Measurements from ENCODE around the gene RNF19B.
A peak's percentile ranks its signal among the peaks of the same experiment; 100 is the strongest.
"Not testable (repeated sequence)": the region's sequence is repeated elsewhere in the genome, so short reads cannot be mapped to it uniquely, and the experiment has no call there.

Gene RNF19B

DNA sequence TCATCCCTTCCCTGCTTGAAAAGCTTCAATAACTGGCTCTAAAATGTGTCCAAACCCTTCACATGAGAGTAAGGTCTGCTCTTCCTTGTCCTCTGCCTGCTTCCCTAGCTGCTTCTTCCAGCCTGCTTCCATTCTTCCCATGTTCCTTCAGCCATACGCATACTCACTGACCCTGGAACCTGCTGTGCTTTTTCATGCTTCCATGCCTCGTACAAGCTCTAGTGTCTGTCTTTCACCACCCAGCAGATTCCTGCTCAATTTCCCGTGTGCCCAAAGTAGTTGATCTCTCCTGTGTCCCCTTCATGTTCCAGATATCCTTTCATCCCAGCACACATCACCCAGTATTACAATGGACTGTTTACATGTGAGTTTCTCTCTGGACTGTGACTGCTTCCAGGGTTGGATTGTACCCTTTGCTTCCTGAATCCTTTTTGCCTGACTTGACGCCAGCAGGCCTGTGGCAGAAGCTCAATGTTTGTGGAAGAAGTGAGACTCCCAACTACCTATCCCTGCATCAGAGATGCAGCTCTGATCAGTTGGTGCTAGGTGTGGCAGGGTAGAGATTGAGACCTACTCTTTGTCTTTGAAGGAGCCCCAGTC, 35.9 kb upstream of the RNF19B start:
- no peak for TF ChIP-seq ZFX (IDR thresholded peaks at IDR 0.05; ENCODE audit: borderline replicate concordance)
- TF ChIP-seq, protein P1, sequence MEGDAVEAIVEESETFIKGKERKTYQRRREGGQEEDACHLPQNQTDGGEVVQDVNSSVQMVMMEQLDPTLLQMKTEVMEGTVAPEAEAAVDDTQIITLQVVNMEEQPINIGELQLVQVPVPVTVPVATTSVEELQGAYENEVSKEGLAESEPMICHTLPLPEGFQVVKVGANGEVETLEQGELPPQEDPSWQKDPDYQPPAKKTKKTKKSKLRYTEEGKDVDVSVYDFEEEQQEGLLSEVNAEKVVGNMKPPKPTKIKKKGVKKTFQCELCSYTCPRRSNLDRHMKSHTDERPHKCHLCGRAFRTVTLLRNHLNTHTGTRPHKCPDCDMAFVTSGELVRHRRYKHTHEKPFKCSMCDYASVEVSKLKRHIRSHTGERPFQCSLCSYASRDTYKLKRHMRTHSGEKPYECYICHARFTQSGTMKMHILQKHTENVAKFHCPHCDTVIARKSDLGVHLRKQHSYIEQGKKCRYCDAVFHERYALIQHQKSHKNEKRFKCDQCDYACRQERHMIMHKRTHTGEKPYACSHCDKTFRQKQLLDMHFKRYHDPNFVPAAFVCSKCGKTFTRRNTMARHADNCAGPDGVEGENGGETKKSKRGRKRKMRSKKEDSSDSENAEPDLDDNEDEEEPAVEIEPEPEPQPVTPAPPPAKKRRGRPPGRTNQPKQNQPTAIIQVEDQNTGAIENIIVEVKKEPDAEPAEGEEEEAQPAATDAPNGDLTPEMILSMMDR (IDR thresholded peaks at IDR 0.05): no peak
- no peak overlapping the region for H3K27ac ChIP-seq

DNA sequence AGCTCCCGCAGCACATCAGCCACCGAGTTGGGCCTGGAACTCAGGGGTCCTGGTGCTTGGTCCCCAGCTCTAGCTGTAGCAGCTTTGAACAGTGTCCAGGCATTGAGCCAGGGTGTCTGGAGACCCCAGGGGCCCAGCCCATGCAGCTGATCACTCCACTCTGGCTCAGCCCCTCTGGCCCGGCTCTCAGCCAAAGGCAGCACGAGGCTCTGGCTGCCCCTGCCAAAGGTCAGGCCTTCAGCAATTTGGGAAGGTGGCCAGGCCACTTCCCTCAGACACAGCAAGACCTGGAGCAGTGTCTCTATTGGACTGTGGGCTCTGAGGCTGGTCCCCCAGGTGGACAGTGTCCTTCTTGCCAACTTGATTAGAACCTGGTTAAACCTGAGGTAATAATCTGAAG, 34.4 kb upstream of the RNF19B start:
- no peak for TF ChIP-seq ZFX (IDR thresholded peaks at IDR 0.05; ENCODE audit: borderline replicate concordance)
- TF ChIP-seq, protein P1 (IDR thresholded peaks at IDR 0.05): no peak
- H3K27ac ChIP-seq: no peak overlapping the region

DNA sequence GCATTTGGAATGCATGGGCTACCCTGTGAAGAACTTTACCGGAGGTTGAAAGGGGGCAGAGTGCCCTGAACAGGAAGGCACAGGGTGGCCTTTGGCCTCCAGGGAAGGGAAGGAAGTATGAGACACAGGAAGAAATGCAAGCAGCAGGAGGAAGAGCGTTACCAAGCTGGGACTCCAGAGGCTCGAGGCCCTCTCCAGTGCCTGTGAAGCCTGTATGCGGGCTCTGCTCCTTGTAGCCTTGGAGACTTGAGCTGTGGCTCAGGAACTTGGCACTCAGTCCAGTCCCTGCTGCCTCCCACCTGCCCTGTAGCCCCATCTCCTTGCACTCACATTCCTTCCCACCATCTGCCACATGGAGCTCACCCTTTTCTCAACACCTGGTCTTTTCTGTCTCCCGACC, 33.5 kb upstream of the RNF19B start:
- no peak overlapping the region for H3K27ac ChIP-seq
- TF ChIP-seq ZFX (IDR thresholded peaks at IDR 0.05; ENCODE audit: borderline replicate concordance): no peak
- TF ChIP-seq, protein P1 (IDR thresholded peaks at IDR 0.05): no peak

DNA sequence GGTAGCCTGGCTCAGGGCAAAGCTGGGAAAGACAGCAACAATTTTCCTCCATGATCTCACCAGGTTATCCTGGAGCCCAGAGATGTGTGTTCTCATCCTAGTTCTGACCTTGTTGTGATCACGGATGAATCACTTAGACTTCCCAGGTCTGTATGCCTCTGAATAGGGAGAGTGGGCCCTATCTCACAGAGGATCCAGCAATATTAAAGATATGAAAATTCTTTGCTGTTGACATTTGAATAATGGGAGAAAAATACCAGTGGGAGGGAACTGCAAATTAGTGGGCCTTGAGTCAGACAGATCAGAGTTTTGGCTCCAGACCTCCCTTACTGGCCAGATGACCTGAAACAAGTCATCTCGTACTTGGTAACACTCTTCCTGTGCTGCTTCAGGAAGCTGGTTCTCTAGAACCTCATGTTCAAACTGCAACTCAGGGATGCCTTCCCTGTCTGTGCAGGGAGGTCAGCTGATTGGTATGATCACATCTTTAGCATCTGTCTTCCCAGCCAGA, 32.8 kb upstream of the RNF19B start:
- H3K27ac ChIP-seq: no peak overlapping the region

DNA sequence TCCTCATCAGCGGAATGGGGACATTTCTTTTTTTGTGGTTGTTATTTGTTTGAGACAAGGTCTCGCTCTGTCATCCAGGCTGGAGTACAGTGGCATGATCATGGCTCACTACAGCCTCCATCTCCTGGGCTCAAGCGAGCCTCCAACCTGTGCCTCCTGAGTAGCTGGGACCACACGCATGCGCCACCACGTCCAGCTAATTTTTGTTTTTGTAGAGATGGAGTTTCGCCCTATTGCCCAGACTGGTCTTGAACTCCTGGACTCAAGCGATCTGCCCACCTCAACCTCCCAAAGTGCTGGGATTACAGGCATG, 28.7 kb upstream of the RNF19B start:
- not testable (repeated sequence) for H3K27ac ChIP-seq

More for the DNA sequence above, 32.8 kb upstream of the RNF19B start:
- TF ChIP-seq ZFX (IDR thresholded peaks at IDR 0.05; ENCODE audit: borderline replicate concordance): no peak
- TF ChIP-seq, protein P1 (IDR thresholded peaks at IDR 0.05): no peak

DNA sequence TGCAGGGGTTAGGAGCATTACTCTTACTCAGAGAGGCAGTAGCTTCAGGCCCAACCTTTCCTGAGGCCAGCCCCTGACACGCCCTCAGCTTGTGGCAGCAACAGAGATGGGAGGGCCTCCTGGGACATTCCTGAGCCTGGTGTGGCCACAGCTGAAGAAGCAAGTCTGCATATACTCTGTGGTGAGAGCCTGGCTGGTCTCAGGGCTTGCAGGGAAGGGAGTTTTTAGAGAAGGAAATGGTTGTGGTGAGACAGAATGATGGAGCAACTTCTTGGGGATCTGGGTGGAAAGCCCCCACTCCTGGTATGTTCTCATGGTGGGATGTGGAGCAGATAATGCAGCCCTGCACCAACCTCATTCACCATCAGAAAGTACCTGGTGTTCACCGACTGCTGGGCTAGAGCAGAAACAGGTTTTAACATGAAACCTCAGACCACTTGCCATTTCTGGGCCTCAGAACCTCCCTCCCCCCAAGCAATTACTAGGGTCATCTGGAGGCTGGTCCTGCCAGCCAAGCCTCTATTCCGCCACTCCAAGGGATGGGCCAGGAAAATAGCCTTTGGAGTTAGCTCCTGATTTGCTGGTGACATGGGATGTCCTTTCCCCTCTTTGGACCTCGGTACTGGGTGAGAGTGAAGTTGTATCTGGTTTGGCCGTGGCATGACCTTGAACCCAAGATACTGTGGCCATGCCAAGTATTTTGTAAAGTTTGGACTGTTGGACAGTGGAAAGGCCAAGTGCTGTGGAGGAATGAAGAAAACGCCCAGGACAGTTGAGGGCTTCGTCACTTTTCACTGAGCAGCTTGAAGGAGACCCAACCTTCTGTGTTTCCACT, 28.1 kb upstream of the RNF19B start:
- peak overlapping the region; percentile 25 for H3K27ac ChIP-seq
- TF ChIP-seq ZFX (IDR thresholded peaks at IDR 0.05; ENCODE audit: borderline replicate concordance): no peak
- TF ChIP-seq, protein P1 (IDR thresholded peaks at IDR 0.05): no peak

DNA sequence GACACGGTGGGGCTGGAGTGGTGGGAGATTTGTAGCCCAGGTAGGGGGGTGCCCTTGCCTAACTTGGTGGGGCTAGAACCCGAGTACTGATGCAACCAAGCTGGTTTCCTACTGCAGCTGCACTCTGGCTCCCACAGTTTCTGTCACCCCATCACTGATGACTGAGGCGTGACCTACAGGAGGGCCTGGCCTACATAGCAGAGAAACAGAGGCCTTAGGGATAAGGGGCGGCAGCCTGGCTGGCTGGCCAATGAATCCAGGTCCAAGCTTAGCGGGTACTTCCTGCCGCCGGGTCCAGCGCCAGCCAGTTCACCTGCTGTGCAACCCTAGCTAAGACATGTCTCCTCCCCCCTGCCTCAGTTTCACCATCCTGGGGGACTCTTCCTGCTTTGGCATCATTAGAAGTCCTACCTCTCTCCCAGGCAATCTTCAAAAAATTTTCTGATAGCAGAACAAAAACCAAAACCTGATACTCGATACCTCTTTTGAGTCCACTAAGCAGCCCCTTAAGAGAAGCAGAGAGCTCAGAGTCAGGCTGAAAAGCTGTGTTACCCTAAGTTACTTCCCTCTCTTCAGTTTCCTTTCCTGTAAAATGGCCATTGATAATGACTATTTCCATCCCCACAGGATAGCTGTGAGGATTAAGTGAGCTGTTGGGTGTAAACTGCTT, 27.3 kb upstream of the RNF19B start:
- peak overlapping the region; percentile 25; the same call in 1 of the 2 replicates for H3K27ac ChIP-seq
- TF ChIP-seq, protein P1 (IDR thresholded peaks at IDR 0.05): no peak
- no peak for TF ChIP-seq ZFX (IDR thresholded peaks at IDR 0.05; ENCODE audit: borderline replicate concordance)
